HG03571 (cell line): Measurements from ENCODE around the gene TIMM21.

ENCODE experiments used
- ATAC-seq: cut with Tn5 transposase; IDR thresholded peaks from one replicate; pipeline ENCODE4 v1.9.1; 2021; ENCODE audit not compliant: unreplicated experiment

TIMM21 gene

DNA sequence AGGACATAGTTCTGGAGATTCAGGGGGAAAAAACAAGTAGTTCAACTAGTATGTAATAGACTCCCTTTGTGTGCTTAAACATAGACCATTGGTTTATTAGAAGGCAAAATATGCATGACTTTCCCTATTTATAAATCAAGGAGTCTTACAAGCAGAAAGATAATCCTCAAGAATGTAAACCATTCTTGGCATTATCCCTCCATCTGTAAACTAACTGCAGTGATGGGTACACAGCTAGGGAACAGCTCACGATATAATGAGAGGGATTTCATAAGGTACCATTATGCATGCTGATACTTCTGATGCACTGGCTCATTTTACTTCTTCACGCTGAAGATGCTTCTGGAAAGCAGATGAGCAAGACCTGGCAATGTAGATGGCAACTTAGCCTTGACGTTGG is 1.6 kb upstream of the TIMM21 start:
- no peak for ATAC-seq

DNA sequence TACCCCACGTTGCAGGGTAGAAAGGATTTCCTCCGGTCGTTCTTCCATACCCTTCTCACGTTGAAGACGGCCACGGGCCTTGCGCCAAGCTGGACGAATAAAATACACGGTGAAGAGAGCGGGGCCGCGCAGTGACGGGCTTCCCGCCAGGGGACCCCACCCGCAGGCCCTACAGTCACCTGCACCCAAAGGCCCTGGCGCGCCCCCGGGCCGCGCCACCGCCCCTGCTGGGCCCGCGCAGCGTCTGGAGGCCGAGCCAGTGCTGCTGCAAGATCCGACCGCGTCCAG is 888 bp upstream of the TIMM21 start:
- no peak for ATAC-seq

DNA sequence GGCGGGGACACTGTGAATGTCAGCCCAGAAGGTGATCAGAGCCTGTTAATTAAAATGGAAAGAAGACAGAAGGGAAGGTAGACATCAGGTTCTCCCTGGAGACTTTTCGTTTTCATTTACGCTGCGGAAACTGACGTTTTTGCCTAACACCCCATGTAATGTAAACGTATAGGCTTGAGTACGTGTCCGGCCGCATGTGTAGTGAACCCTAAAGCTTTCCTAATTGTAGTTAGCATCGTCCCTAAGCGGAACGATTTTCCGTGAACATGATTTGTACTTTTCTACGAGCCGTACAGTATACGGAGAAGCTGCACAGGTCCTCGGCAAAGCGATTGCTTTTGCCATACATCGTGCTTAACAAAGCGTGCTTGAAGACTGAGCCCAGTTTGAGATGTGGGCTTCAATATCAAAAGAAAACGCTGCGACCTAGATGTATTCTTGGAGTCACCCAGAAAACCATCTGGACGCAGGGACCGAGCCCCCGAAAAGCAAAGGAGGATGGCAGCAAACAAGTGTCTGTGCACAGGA is 284 bp downstream of the TIMM21 start:
- ATAC-seq: peak; percentile 10

DNA sequence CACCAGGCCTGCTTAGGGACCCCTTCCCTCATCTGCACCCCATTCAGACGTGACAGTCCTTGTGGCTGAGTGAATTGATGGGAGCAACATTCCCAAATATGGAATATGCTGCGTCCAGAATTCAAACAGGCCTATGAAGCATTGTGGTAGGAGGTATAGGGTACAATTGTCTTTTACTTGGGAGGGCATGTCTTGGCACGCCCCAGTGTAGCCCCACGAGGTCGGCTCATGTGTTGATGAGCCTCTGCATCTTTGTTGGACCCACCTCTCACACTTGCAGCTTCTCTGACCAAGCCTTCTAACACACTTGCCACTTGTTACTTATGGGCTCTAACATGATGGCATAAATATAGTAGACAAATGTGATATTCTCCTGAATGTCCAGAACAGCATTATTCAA is 1.6 kb downstream of the TIMM21 start:
- no peak for ATAC-seq

DNA sequence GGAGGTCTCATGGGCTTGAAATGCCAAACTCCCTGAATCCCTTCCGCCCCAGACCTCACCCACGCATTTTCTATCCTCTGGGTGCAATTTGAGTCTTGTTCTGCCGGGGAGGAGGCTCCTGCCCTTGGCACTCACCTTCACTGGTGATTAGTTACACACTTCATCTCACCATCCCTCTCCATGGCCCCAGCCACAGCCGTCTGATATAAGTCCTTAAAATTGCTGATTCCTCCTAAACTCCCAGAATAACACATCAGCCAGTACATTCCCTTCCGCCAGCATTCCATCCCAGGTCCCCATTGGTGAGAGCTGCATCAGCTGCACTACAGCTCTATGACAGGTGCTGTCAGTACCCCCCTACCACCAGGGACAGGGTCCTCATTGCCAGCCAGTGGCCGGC is 3.9 kb downstream of the TIMM21 start:
- ATAC-seq: no peak

DNA sequence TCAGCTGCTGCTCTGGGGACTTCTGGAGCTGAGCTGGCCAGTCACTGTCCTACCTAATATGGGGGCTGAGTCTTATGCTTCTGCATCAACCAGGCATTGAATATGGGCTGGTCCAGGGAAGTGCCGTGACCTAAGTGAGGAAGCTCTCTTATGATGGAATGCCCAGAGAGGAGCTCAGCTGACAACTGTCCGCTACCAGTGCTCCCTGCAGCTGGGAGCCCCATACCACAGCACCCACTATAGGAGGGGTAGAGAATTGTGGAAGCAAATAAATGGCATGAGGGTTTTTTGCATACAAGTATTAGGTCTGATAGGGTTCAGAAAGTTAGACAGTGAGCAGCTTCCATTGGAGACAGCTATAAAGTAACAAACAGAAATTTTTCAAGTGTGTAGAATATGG is 4.5 kb downstream of the TIMM21 start:
- ATAC-seq: no peak

DNA sequence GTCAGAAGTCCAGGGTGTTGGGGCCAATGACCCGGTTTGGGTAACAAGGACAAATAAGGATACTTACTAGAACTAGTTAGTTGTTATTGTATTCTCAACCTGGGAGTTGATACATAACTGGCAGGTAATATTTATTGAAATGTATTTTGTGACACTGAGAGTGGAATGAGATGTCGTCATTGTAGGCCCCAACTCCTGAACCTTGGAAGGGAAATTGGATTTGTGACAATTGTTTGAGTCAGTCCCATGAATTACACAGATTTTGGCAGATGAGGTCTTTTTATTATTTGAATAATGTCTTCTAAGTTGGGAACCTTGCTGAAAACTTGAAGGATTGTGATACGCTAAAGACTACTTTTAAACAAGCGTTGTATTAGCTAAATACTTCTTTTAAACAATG is 5.1 kb downstream of the TIMM21 start:
- ATAC-seq: no peak

DNA sequence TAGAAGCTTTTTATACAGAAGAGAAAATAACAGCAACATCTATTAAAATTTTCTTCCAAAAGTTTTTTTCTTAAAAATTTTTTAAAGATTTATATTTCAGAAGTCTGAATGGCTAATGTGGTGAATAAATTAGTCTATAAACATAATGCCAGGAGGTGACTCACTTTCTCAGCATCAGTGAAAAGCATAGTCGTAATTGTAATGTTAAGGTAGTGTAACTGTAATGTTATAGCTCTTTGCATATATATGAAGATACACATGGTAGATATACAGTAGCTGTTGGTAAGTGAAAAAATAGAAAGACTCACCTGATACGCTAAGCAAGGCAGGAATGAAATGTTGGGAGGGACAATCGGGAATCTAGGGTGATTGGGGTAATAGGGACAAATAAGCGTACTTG is 5.5 kb downstream of the TIMM21 start:
- no peak for ATAC-seq

DNA sequence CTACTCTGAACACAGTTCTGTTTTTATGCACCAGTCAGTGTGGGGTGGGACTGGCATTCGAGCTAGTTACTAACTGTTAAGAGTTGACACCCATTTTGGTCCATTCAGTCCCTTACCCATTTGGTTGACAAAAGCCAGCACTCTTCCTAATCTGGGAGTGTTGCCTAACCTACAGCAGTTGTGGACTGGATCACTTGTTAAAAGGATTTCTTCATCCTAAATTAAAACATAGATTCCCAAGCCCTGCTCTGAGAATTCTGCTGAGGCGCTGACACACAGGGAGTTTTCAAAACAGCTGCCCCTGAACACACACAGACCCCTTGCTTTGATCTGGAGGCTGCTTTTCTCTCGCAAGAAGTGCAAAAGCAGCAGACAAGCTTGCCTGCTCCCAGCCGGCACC is 6.4 kb downstream of the TIMM21 start:
- no peak for ATAC-seq

DNA sequence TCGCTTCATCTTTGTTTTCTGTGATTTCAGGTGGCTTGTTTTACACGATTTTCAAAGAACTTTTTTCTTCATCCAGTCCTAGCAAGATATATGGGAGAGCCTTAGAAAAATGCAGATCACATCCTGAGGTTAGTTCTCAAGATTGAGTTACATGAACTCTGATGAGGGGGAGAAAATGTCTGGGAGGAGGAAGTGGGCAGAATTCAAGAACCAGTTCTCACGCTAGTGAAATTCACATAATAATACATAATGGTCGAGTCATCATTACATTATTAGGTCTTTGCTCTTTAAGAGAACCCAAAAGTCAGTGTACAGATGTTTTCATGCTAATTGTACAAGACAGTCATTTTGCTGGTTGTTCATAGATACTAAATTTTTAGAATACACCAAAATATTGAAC is 7.0 kb downstream of the TIMM21 start:
- ATAC-seq: no peak

DNA sequence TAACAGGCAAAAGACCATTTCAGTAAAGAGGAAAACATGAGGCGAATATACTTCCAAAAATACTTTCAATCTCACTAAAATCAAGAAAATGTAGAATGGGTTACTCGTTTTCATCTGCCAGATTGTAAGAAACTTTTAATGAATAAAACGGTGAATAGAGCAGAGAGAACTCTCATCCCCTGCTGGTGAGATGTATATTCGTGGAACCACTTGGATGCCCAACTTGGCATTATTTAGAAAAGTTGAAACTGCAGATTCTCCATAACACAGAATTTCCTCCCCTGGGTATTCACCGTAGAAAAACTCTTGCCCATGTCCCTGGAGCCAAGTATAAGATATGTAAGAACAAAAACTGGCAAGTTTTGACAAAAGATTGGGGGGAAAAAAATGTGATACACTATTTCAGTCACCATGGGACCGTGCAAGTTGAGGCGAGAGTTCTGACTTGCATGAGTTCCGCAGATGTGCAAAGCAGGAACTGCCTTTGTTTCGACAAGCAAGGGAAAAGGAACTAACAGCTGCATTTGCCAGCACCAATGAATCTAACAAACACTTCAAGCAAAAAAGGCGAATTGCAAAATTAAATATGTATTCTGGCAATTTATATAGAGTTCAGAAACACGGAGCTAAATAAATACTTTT is 14.8 kb downstream of the TIMM21 start:
- ATAC-seq: no peak

DNA sequence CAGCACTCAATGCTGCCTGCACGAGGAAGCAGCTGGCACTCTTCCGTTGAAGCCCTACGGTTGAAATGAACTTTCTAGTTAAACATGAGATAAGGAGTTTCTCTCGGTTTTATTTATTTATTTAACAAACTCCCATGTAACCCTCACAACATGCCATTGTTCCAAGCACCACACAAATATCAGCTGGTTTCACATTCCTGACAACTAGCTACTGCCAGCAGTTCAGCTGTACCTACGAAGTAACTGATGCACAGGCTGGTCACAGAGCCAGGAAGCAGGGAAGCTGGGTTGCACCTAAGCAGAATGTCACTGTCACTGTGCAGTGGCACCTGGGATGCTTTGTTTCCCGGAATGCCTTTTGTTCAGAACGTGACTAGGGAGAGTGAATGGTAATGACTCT is 18.1 kb downstream of the TIMM21 start:
- ATAC-seq: no peak

DNA sequence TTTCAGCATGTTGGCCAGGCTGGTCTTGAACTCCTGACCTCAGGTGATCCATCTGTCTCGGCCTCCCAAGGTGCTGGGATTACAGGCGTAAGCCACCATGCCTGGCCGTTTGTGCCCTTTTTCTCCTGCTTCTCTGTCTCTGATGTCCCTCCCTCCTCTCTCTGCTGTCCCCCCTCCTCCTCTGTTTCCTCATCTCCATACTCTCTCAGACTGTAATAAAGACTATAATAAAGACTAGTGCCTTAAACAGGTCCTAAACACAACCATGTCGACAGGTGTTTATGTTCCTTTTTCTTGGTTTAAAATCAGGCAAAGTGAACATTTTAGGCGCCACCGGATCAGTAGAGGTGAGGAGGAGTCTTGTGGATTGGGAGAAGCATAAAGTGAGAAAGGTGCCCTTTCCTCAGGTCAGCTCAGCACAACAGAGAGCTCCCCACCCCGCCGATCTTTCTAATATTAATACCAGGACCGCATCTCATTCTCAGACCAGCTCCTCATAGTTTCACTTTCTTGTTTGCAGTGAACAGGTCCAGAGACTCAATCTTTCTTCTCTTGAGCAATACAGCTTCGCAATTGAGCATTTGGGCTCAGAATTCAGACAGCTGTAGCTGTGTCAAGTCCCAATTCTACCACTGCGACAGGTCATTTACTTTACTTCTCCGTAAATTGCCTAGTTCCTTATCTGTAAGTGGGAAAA is 23.7 kb downstream of the TIMM21 start:
- peak; percentile 94 for ATAC-seq

DNA sequence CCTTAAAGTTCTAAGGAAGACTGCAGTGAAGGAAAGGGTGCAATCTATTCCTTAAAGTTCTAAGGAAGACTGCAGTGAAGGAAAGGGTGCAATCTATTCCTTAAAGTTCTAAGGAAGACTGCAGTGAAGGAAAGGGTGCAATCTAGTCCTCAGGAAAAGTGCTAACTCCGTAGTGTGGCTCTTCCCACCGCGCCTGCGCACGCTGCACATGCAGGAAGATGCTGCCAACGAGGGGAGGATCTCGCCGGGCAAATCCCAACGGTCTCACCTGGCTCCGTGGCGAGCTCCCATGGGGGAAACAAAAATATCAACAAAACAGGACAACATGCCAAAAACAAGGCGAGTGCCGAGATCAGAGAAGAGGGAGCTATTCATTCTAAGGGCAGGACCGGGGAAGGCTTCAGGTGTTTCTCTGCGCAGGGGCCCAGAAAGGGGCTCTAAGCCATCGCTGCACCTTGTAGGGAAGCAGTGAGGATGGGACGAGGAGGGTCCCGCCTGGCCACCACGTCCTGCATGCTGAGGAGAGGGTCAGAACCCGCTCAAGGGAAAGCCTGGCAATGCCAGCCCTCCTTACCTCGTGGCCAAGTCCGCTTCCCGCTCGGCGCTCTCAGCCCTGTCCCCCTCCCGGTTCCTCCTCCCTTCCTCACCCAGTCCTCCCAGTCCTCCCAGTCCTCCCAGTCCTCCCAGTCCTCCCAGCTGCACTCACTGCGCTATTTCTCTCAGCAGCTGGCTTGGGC is 24.5 kb downstream of the TIMM21 start:
- ATAC-seq: no peak

DNA sequence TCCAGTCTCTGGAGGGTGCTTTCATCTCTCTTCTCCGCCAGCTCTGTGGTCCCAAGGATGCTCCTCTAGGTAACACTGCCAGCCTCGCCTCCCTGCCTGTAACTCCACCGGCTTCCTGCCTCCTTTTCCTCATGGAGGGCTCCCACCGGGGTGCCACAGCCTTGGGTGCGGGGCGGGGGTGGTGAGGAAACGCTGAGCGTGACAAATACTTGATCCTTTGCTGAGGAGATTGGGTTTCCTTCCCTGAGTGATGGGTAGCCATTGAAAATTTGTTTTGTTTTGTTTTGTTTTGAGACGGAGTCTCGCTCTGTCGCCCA is 25.1 kb downstream of the TIMM21 start:
- no peak for ATAC-seq

DNA sequence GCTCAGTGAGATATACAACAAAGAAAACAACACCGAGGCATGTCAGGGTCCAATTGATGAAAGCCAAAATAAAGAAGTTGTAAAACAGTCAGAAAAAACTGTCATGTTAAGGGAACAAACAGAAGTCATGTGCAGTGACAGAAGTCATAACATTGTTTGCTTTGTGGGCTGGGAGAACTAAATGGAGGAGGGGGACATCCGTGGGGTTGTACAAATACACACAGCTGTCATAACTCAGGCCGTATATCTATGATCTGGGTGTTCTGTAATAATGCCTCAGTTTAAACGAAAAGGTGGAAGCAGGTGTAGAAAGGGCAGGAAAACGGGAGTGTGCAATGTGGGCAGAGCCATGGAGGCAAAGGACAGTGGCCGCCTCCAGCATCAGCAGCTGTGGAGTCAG is 27.3 kb downstream of the TIMM21 start:
- no peak for ATAC-seq

DNA sequence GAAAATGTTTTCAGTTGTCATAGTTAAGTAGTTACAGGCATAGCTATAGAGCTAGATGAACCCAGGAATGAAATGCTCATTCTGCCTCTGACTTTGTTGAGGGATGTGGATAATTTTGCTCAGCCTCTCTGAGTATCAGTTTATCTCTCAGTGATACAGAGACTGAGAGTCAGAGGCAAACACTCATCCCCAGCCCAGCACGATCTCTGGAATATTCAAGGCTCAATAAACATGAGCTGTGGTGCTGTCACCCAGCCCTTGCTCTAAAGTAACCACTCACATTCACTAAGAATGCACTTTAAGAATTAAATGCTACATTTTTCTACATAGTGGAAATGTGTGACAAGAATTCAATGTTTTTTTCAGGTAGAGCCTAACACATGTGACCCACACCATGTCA is 30.6 kb downstream of the TIMM21 start:
- no peak for ATAC-seq

DNA sequence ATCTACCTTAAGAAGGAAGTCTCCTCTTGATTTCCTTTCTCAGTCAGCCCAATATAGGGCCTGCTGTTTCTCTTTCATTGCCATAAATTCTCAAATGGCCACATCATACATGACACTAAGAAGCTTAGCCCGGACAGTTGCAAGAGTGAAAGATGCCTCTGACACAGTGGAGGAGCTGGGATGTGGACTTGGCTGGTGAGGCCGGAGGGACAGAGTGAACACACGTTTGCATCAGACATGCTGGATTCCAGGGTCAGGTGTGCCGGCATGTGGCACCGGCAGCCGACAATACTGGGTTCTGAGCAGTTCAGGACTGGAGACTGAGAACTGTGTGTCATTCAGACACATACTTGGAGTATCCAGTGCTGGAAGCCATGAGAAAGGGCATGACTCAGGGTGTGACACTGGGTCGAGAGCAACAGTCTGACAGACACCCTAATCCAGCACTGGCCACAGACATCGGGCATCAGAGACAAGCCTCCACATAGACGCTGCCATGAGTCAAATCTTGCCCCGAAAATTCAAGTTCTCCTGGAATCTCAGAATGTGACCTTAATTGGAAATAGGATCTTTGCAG is 31.4 kb downstream of the TIMM21 start:
- no peak for ATAC-seq

DNA sequence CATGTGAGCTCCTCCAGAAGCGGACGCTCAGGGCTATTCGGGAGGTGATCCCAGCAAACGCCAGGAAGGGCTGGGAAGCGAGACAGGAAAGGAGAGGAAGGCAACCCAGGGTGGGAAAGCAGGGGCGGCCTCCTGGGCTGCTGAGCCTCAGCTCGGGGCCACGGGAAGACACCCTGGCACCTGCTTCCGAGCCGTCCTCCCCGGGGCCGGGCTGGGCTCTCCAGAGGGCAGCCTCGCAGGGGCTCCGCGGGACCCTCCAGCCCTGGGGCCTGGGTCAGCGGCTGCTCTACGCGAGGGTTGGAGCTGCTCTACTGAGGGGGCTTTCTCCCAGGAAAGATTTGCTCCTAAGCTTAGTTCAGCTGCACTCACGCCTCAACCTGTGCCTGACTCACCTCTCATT is 34.0 kb downstream of the TIMM21 start:
- no peak for ATAC-seq

DNA sequence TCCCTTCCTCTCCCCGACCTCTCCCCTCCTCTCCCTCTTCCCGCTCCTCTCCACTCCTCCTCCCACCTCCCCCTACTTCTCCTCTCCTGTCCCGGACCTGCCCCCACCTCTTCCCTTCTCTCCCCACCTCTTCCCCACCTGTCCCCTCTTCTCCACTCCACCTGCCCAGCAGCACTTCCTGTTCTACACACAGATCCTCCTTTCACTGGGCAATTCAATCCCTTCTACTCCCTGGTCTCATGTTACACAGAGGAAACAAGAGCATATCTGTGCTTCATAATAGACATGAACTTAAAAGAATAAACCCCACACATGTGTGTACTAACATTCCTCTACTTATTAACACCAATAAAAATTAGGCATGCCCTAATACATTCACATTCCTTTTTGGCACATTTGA is 34.8 kb downstream of the TIMM21 start:
- ATAC-seq: no peak

DNA sequence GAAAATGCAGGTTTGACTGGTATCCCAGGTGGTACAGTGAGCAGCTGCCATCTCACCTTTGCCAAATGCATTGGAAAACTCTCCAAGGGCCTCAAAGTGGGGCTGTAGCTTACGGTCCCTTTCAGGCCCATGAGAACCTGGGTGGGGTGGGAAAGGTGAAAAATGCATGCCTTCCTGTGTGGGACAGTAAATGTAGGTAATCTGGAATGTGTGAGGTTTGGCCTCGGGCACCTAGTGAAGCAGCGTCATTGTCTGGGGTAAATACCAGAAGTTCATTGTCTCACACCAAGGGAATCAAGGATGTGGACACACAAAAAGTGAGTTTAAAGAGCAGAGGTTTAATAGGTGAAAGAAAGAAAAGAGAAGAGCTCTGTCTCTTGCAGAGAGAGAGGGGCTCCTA is 36.6 kb downstream of the TIMM21 start:
- ATAC-seq: no peak

DNA sequence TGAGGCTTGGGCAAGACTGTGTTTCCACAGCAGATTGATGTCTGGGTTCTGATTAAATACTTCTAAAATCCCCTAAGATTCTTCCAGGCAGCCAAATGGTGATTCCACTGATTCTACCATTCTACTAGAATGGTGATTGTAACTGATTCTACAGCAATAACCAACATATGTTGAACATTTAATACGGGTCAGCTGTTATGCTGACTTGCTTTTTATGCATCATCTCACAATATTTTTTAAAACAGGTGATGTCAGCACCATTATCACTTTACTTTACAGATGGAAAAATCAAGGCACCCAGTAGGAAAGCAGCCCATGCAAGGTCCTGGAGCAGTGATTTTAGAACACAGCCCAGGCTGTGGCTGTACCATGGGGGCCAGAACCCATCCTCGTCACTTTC is 37.5 kb downstream of the TIMM21 start:
- no peak for ATAC-seq
